GM12878 (cell line): Measurements from ENCODE around the gene DUOX1. TPM values are rescaled to one million over a fixed set of nuclear protein-coding genes. Genes with fewer than 3 reads are reported as not detected.

ENCODE experiments used
- BRCA1 ChIP-seq: IDR thresholded peaks from 2 replicates; pipeline ENCODE4 v1.6.1; 2011; ENCODE audit warnings: low read depth, low read length, improper control_type of control experiment
- CBFB ChIP-seq: IDR thresholded peaks from 2 replicates; pipeline ENCODE4 v1.6.1; 2016; ENCODE audit warnings: antibody characterized with exemption, low read depth
- CEBPB ChIP-seq, 2 experiments: fragments of 150-350 bp in 1 of 2; IDR thresholded peaks; 2 replicates each; pipeline ENCODE4 v1.6.1; 2012 to 2014; ENCODE audit warnings: low read depth in 2 of 2, low read length in 2 of 2, borderline replicate concordance in 1 of 2, inconsistent platforms in 1 of 2
- CUX1 ChIP-seq: IDR thresholded peaks from 2 replicates; pipeline ENCODE4 v1.6.1; 2012; ENCODE audit warnings: improper control_type of control experiment, low read depth, low read length; ENCODE audit not compliant: insufficient replicate concordance
- E2F4 ChIP-seq: IDR thresholded peaks from 2 replicates; pipeline ENCODE4 v1.6.1; 2012; ENCODE audit warnings: low read depth, low read length, improper control_type of control experiment
- FOXK2 ChIP-seq: fragments of 450-650 bp; IDR thresholded peaks from 2 replicates; pipeline ENCODE4 v1.6.1; 2017; ENCODE audit warnings: mild to moderate bottlenecking, moderate library complexity
- KDM1A ChIP-seq: fragments of 200-600 bp; sonication (generic); IDR thresholded peaks from 2 replicates; pipeline ENCODE4 v1.6.1; 2016; ENCODE audit warnings: borderline replicate concordance
- NR2C2 ChIP-seq: IDR thresholded peaks from 2 replicates; pipeline ENCODE4 v1.6.1; 2011; ENCODE audit warnings: borderline replicate concordance, low read depth; ENCODE audit not compliant: control insufficient read depth, insufficient read length
- NR2F1 ChIP-seq: fragments of 450-650 bp; conservative IDR thresholded peaks from 2 replicates; pipeline ENCODE4 v1.6.1; 2017; ENCODE audit warnings: mild to moderate bottlenecking
- POU2F2 ChIP-seq: IDR thresholded peaks from 3 replicates; pipeline ENCODE4 v1.6.1; 2011; ENCODE audit warnings: low read depth, mild to moderate bottlenecking, low read length, borderline replicate concordance
- PRDM15 ChIP-seq: fragments of 450-650 bp; formaldehyde crosslinking; IDR thresholded peaks from 2 replicates; pipeline ENCODE4 v1.4.0; 2020; ENCODE audit warnings: mild to moderate bottlenecking, moderate library complexity
- RAD51 ChIP-seq: fragments of 450-650 bp; IDR thresholded peaks from 2 replicates; pipeline ENCODE4 v1.6.1; 2016; ENCODE audit warnings: moderate library complexity, mild to moderate bottlenecking, inconsistent platforms
- RELA ChIP-seq: fragments of 450-650 bp; IDR thresholded peaks from 2 replicates; pipeline ENCODE4 v1.8.0; 2014; ENCODE audit warnings: borderline replicate concordance; ENCODE audit not compliant: partially characterized antibody
- SMAD1 ChIP-seq: fragments of 450-650 bp; IDR thresholded peaks from 2 replicates; pipeline ENCODE4 v1.6.1; 2018; ENCODE audit warnings: mild to moderate bottlenecking, low read depth; ENCODE audit not compliant: partially characterized antibody
- SMAD5 ChIP-seq: IDR thresholded peaks from 2 replicates; pipeline ENCODE4 v1.6.1; 2016; ENCODE audit warnings: antibody characterized with exemption, low read depth
- SMC3 ChIP-seq: IDR thresholded peaks from 2 replicates; pipeline ENCODE4 v1.6.1; 2011; ENCODE audit warnings: low read length, improper control_type of control experiment, borderline replicate concordance
- SPI1 ChIP-seq: IDR thresholded peaks from 2 replicates; pipeline ENCODE4 v1.6.1; 2011; ENCODE audit warnings: low read depth, mild to moderate bottlenecking, low read length, moderate library complexity, borderline replicate concordance; ENCODE audit not compliant: insufficient read depth
- SREBF2 ChIP-seq: IDR thresholded peaks from 2 replicates; pipeline ENCODE4 v1.6.1; 2012; ENCODE audit warnings: mild to moderate bottlenecking, low read length
- YBX1 ChIP-seq: fragments of 450-650 bp; IDR thresholded peaks from 2 replicates; pipeline ENCODE4 v1.6.1; 2016; ENCODE audit warnings: antibody characterized with exemption
- ZNF384 ChIP-seq: IDR thresholded peaks from 2 replicates; pipeline ENCODE4 v1.6.1; 2012; ENCODE audit warnings: low read depth, mild to moderate bottlenecking, low read length, improper control_type of control experiment, borderline replicate concordance
- ZNF622 ChIP-seq: fragments of 450-650 bp; IDR thresholded peaks from 2 replicates; pipeline ENCODE4 v1.6.1; 2017; ENCODE audit warnings: mild to moderate bottlenecking, inconsistent platforms
- polyA plus RNA-seq, 11 experiments: library from polyadenylated mRNA; depleted of rRNA in 4 of 11; unstranded in 6 of 11; stranded (reverse) in 5 of 11; fragments of >200 nt; fragmentation: Nextera tagmentation in 4 of 11; fragmentation: Illumina TruSeq in 1 of 11; extraction: Ambion mirVana in 4 of 11; extraction: Trizol in 1 of 11; gene quantifications; 1 replicate in 1 of 11; 2 replicates in 10 of 11; pipeline versions ENCODE4 v1.2.1 to v1.2.3, GENCODE V29; 2011 to 2016; ENCODE audit warnings: inconsistent platforms in 2 of 11, missing spikeins in 2 of 11, low read depth in 1 of 11
- total RNA-seq, 4 experiments: library from RNA; depleted of rRNA in 3 of 4; stranded (reverse); fragments of >200 nt in 3 of 4; fragmentation: Illumina TruSeq in 1 of 4; extraction: Trizol in 1 of 4; gene quantifications; 2 replicates each; pipeline versions ENCODE4 v1.2.1 to v1.2.3, GENCODE V29; 2013 to 2021

Gene DUOX1
- total and polyA plus RNA-seq, 10 of the 15 experiments (the other 5 are each of a cell fraction or from before 2014, with no cell fraction given) = 0.02 to 2.1 (median 0.26) TPM; not detected in 3

GRCh38 chr15:45200001-45200798 lies 70.4 kb downstream of the DUOX1 start (continued):
- TF ChIP-seq RELA = peak; percentile 62
- TF ChIP-seq CBFB = peak; percentile 94
- TF ChIP-seq E2F4 = no peak
- TF ChIP-seq ZNF384 = no peak
- peak; percentile 87 for TF ChIP-seq SMAD1
- no peak for TF ChIP-seq CEBPB (IDR thresholded peaks at IDR 0.05; ENCODE audit: borderline replicate concordance in 1 of 2, low read depth in 2 of 2, low read length in 2 of 2)
- peak; percentile 74 for TF ChIP-seq POU2F2
- TF ChIP-seq SPI1 = no peak
- peak; percentile 57; the same call in 1 of the 2 replicates for TF ChIP-seq FOXK2
- no peak for TF ChIP-seq RAD51
- peak; percentile 97 for TF ChIP-seq SREBF2
- TF ChIP-seq YBX1 = no peak
- no peak for TF ChIP-seq KDM1A
- TF ChIP-seq BRCA1 = no peak
- TF ChIP-seq CUX1 = no peak
- no peak for TF ChIP-seq PRDM15 (CRISPR knock-in tag)
- no peak; the same call in 1 of the 2 replicates for TF ChIP-seq NR2F1
- no peak for TF ChIP-seq SMC3
- no peak for TF ChIP-seq NR2C2
- TF ChIP-seq ZNF622 = no peak
- peak; percentile 81 for TF ChIP-seq SMAD5
